ENCODE results near the gene ITPA.
A peak's percentile ranks its signal among the peaks of the same experiment; 100 is the strongest.

The ITPA gene

GRCh38 chr20:3247638-3248037 is 38.3 kb downstream of the ITPA start:
- DNase-seq = no peak

GRCh38 chr20:3248167-3248992 is 39.1 kb downstream of the ITPA start:
- DNase-seq = peak; percentile 13

GRCh38 chr20:3248993-3249347 is 39.7 kb downstream of the ITPA start:
- no peak for DNase-seq

- no peak for DNase-seq
Observed at GRCh38 chr20:3250091-3250504, 40.8 kb downstream of the ITPA start.

- DNase-seq = no peak
Observed at GRCh38 chr20:3251806-3252205, 42.5 kb downstream of the ITPA start.

- no peak for DNase-seq
Observed at GRCh38 chr20:3255728-3256127, 46.4 kb downstream of the ITPA start.

GRCh38 chr20:3258429-3258828 is 49.1 kb downstream of the ITPA start:
- DNase-seq = no peak

- no peak for DNase-seq
Observed at GRCh38 chr20:3262566-3262965, 53.3 kb downstream of the ITPA start.

- no peak for DNase-seq
Observed at GRCh38 chr20:3270051-3270450, 60.8 kb downstream of the ITPA start.

GRCh38 chr20:3273371-3273770 is 64.1 kb downstream of the ITPA start:
- DNase-seq = no peak

All from CD4-positive, alpha-beta T cell treated with Interleukin-17A for 1 hour (primary cell).